Neural crest cell (in vitro differentiated cells): ENCODE results near the gene CALY. TPM values are rescaled to one million over a fixed set of nuclear protein-coding genes. Genes with fewer than 3 reads are reported as not detected.

ENCODE experiments used
- DNase-seq: peaks from one replicate; pipeline ENCODE4 v3.0.0; 2021; ENCODE audit warnings: low read depth, mixed read lengths, low spot score
- H3K27ac Mint-ChIP-seq: one replicate; pipeline ENCODE4 v1.8.0; 2021; ENCODE audit warnings: mild to moderate bottlenecking, mixed read lengths; ENCODE audit not compliant: unreplicated experiment
- H3K27me3 Mint-ChIP-seq: 2 replicates; pipeline ENCODE4 v1.8.0; 2021; ENCODE audit warnings: low read depth, mild to moderate bottlenecking, mixed read lengths
- H3K36me3 Mint-ChIP-seq: 2 replicates; pipeline ENCODE4 v1.8.0; 2021; ENCODE audit warnings: low read depth, mild to moderate bottlenecking, mixed read lengths
- H3K4me1 Mint-ChIP-seq: 2 replicates; pipeline ENCODE4 v1.8.0; 2021; ENCODE audit warnings: mixed read lengths
- H3K4me3 Mint-ChIP-seq: one replicate; pipeline ENCODE4 v1.8.0; 2021; ENCODE audit warnings: mild to moderate bottlenecking, mixed read lengths
- H3K9me3 Mint-ChIP-seq: 2 replicates; pipeline ENCODE4 v1.8.0; 2021; ENCODE audit warnings: mixed read lengths
- CTCF ChIP-seq: fragments of 200-600 bp; sonication (generic); conservative IDR thresholded peaks from 2 replicates; pipeline ENCODE4 v1.5.0; 2021; ENCODE audit warnings: antibody characterized with exemption, mild to moderate bottlenecking
- total RNA-seq: library from RNA; stranded (reverse); gene quantifications from 2 replicates; pipeline ENCODE4 v1.2.1, GENCODE V29; 2021

CALY gene
- total RNA-seq, 1 donor from 2014 or later, result 0.89 TPM

- no peaks in the 10 kb centered on the region for H3K36me3 Mint-ChIP-seq
- H3K4me1 Mint-ChIP-seq, result peaks cover 3% of the 10 kb centered on the region
- no peak for DNase-seq
- no peak overlapping the region for H3K4me3 Mint-ChIP-seq
- peaks cover 19% of the 10 kb centered on the region for H3K27me3 Mint-ChIP-seq
- H3K9me3 Mint-ChIP-seq, result no peaks in the 10 kb centered on the region
- TF ChIP-seq CTCF, result no peak
- no peak overlapping the region for H3K27ac Mint-ChIP-seq
These were observed 58.6 kb downstream of the CALY start for GRCh38 chr10:133277993-133278576.

- no peak overlapping the region for H3K4me3 Mint-ChIP-seq
- H3K27me3 Mint-ChIP-seq, result peaks cover 19% of the 10 kb centered on the region
- no peak for DNase-seq
- no peak for TF ChIP-seq CTCF
- peaks cover 3% of the 10 kb centered on the region for H3K4me1 Mint-ChIP-seq
- no peak overlapping the region for H3K27ac Mint-ChIP-seq
- H3K36me3 Mint-ChIP-seq, result no peaks in the 10 kb centered on the region
- no peaks in the 10 kb centered on the region for H3K9me3 Mint-ChIP-seq
These were observed 59.3 kb downstream of the CALY start for GRCh38 chr10:133277277-133277992.

- H3K4me1 Mint-ChIP-seq, result peaks cover 3% of the 10 kb centered on the region
- no peaks in the 10 kb centered on the region for H3K36me3 Mint-ChIP-seq
- H3K27ac Mint-ChIP-seq, result no peak within 1 kb of the TSS
- no peak for TF ChIP-seq CTCF
- H3K27me3 Mint-ChIP-seq, result peaks cover 19% of the 10 kb centered on the region
- DNase-seq, result no peak
- H3K9me3 Mint-ChIP-seq, result no peaks in the 10 kb centered on the region
- H3K4me3 Mint-ChIP-seq, result peak within 1 kb of the TSS; percentile 27
These were observed 60.1 kb downstream of the CALY start, which contains the start of gene ADAM8 for GRCh38 chr10:133276435-133277201. ADAM8 (minus strand) TSS chr10:133276868; CDS start chr10:133276817, 51 bp downstream.

GRCh38 chr10:133276100-133276434 lies 60.6 kb downstream of the CALY start:
- no peak overlapping the region for H3K27ac Mint-ChIP-seq
- H3K27me3 Mint-ChIP-seq, result peaks cover 19% of the 10 kb centered on the region
- no peak for DNase-seq
- peak overlapping the region; percentile 27 for H3K4me3 Mint-ChIP-seq
- H3K9me3 Mint-ChIP-seq, result no peaks in the 10 kb centered on the region
- H3K4me1 Mint-ChIP-seq, result peaks cover 3% of the 10 kb centered on the region
- no peak for TF ChIP-seq CTCF
- H3K36me3 Mint-ChIP-seq, result no peaks in the 10 kb centered on the region

- no peak for TF ChIP-seq CTCF
These were observed 61.0 kb downstream of the CALY start for GRCh38 chr10:133275684-133276092.

More at GRCh38 chr10:133275684-133276092, 61.0 kb downstream of the CALY start:
- Mint-ChIP-seq H3K27ac (no peak overlapping the region), H3K9me3 (no peaks in the 10 kb centered on the region), H3K4me3 (peak overlapping the region; percentile 27), H3K36me3 (no peaks in the 10 kb centered on the region), H3K4me1 (peaks cover 3% of the 10 kb centered on the region), H3K27me3 (peaks cover 19% of the 10 kb centered on the region)
- DNase-seq, result no peak
